HuH-7.5 (cell line): ENCODE data around the gene COL4A1.

ENCODE experiments used
- DNase-seq: peaks from one replicate; pipeline ENCODE4 v3.0.0; 2011; ENCODE audit warnings: low spot score

COL4A1 gene

DNA sequence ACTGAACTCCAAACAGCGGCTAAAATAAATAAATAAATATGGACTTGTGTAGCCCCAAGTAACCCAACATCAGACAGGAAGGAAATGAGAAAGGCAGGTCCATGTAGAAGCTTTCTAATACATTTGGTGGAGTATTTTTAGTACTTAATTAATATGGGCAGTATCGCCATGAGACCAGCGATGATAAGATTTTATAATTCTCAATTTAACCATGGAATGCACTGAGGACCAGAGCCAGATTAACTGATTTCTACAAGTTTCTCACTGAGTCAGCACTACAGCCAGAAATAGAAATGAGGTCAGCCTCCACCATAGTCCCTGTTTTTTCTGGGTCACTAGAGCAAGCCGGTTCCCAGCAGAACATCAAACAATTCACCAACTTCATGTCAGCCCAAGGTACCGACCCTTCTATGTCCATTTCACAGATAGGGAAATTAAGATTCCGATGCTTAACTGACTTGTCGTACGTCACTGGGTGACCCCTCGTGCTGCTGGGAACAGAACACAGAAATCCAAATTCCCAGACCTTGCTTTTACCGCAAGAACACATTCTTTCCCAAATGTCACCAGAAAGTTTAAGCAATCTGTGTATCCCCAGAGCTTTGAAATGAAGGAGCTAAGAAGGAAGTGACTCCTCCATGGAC is 90.4 kb downstream of the COL4A1 start:
- DNase-seq, result no peak

DNA sequence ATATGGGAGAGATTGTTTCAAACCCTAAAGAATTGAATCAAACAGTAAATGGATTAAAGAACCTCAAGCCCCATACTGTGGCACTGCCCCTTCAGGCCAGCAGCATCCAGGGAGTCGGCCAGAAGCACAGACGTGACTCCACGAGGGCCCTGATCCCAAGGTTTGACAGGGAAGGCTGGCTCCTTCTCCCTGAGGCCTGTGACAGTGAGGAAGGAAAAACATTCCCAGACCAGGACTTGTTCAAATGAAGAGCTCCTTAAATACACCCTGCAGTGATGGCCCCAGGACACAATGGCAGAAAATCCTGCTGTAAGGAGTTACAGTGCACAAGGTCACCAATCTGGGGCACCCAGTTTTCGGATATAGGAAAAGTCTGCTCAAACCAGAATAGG is 91.0 kb downstream of the COL4A1 start:
- DNase-seq, result no peak

- DNase-seq, result no peak
These were observed 91.4 kb downstream of the COL4A1 start for GRCh38 chr13:110215606-110216005.

DNA sequence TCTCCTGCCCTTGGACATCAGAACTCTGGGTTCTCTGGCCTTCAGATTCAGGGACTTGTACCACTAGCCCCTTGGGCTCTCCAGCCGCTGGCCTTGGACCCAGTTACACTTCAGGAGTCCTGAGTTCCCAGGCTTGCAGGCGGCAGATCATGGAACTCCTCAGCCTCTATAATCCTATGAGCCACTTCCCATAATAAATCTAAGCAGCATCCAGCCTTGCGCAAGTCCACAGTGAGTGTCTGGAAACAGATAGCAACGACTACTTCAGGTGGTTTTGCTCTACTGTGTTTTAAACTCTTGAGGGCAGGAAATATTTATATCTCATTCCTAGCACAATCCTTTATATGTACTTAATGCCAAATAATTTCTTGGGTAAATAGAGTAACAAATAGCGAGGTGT is 92.3 kb downstream of the COL4A1 start:
- no peak for DNase-seq

DNA sequence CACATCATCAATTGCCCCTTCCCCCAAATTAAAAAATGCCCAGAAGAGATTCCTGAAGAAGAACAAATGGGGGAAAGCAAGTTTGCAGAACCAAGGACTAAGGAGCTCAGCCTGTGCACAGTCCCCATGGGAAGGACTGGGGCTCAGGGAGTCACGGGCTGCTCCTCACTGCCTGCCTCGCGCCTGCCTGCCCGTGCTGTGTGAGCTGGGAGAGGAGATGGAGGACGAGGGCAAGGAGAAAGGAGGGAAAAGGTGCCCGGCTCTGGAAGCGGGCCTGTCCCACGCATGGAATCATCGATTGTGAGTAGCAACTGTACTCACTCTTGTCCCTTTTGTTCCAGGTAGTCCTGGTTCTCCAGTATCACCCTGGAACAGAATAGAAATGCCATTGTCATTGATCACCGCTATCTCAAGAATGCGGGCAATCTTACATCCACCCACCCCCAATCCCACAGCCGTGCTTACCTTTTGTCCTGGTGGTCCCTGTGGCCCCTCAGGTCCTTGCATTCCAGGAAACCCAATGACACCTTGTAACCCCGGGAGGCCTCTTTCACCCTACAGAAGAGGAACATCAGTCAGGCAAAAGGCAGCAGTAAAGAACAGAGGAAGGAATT is 93.4 kb downstream of the COL4A1 start:
- no peak for DNase-seq

GRCh38 chr13:110212529-110212928 is 94.4 kb downstream of the COL4A1 start:
- no peak for DNase-seq

GRCh38 chr13:110211735-110212134 is 95.2 kb downstream of the COL4A1 start:
- DNase-seq, result no peak

DNA sequence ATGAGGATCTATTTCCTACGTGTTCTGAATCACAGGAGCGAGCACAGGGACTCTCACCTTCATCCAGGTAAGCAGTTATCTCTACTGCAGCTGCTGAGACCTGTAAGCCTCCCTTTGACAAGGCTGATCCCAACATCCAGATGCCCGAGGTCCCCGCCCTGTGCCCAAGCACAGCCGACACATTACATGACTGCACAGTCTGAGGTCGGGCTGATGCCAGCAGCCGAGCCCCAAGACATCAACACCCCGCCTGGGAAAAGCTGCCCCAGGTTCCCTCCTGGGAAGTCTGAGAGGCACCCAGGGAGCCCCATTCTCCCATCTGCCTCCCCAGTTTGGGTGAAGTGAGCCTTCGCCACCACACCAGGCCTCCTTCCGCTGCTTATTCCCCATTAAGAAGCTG is 95.9 kb downstream of the COL4A1 start:
- no peak for DNase-seq

GRCh38 chr13:110210604-110210985 is 96.4 kb downstream of the COL4A1 start:
- no peak for DNase-seq

DNA sequence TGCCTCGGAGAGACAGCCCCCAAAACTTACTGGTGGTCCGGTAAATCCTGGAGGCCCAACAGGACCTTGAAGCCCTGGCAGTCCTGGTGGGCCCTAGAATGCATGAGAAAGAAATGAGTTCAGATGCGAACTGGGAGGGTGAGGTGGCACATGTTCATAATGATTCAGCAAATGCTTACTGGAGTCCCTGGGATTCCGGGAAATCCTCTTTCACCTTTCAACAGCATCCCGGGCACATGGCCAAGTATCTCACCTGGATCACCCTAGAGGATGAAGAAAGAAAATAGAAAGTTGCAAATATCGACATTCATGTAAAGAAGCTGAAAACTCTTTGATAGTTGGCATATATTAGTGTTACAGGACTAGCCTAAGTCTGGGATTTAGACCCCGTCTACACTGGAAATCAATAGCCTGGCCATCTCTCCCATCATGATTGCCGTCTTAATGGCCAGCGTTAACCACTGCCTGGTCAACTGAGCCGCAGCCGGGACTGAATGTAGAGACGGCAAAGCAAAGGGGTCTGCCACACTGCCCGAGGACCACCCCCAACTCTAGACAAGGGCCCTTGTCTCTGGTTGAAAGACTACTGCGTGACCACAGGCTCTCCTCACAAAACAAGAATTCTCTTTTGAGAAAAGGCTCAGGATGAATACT is 96.9 kb downstream of the COL4A1 start:
- DNase-seq, result no peak

- no peak for DNase-seq
These were observed 98.8 kb downstream of the COL4A1 start for GRCh38 chr13:110208116-110208515.

- DNase-seq, result no peak
These were observed 100.0 kb downstream of the COL4A1 start for GRCh38 chr13:110206996-110207395.

DNA sequence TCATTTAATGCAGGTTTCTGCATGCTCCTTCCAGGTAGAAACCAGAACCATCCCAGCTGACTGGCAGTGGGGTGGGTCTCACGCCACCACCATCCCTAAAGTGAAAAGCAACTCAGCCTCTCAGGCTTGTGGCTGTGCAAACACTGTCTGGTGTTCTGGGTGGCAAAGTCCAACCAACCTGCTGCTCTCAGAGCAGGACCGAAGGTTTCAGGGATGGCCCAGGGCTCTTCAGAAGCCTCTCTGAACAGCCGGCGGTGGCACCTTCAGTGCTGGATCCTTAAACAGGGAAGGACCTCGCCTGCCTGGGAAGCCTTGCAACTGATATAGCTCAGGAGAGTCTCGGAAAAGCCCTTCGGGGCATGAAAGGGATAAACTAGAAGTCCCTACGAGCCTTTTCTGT is 100.8 kb downstream of the COL4A1 start:
- no peak for DNase-seq

GRCh38 chr13:110201114-110201513 is 105.8 kb downstream of the COL4A1 start:
- DNase-seq, result no peak

- no peak for DNase-seq
These were observed 106.6 kb downstream of the COL4A1 start for GRCh38 chr13:110200276-110200870.

- DNase-seq, result no peak
These were observed 107.7 kb downstream of the COL4A1 start for GRCh38 chr13:110199046-110199831.

DNA sequence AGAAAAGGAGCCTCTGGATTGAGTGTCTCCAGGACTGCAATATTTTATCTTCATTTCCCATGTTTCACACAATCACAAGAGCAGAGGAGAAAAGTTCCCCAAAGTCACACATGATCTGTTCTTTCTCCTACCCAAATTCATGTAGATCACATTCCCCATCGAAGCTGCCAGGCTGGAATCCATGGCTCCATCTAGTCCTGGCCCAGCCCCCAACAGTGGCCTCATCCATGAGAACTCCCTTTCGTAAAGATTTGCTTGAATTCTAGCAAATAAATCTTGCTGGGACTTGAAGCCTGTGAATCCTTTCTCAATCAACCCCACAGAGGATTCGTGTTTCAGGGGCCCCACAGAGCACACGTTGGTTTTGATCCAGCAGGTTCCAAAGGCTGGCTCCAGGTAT is 109.5 kb downstream of the COL4A1 start:
- DNase-seq, result no peak

DNA sequence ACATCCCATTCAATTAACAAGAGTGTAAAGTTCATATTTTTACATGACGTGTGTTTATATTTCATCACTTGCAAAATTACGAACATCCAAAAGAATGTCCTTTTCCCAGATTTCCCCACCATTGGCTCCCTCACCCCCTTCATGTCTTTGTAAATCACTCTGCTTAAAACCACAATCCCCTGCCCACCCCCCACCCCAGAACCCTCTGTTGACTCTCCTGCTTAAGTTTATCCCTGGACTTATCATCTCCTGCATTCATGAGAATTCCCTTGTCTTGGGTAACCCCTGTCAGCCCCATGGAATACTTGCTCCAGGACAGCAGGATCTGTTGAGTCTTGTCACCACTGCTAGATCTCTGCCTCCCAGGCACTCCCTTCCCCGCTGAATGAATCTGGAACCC is 109.9 kb downstream of the COL4A1 start:
- DNase-seq, result no peak

DNA sequence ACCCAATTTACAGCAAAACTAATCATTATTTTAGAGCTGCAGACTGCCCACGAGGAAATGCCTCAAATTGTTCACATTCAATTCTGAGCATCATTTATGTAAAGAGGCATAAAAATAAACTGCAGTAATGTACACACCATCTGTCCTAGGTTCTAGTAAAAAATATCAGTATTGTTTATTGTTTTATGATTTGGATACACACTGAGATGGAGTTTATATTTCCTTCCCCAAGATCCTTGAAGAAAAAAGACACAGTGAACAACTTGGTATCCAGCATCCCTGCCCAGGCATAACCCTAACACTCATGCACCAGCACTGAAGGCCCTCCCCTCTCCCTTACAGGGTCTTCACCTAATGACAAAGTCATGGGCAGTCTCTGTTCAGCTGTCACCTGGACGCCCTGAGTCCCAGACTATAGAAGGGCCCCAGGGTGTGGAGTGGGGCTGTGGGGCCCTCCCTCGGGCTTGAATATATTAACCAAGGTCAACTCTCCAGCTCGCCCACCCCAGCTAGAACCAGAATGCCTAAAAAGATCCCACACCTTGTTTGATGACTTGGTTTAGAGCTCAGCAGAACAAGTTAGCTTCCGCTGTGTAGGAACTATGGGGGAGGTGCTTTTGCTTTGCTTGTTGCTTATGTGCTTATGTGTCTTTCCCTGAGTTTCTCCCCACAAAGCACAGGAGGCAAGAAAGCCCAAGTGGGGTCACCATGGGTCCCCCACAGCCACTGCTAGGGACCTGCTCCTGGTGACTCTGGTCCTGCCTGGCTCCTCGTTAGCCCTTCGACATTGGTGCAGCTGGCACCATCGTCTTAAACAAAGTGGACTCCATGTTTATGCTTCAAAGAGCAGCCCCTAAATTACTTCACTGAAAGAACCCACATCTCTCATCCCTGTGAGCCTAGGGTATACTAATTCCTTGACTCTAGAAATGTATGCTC is 111.1 kb downstream of the COL4A1 start:
- DNase-seq, result no peak

GRCh38 chr13:110194451-110194850 is 112.5 kb downstream of the COL4A1 start:
- DNase-seq, result no peak

GRCh38 chr13:110193491-110193890 is 113.5 kb downstream of the COL4A1 start:
- no peak for DNase-seq
